Measurements from ENCODE around the gene KSR2. TPM values are rescaled to one million over a fixed set of nuclear protein-coding genes. Genes with fewer than 3 reads are reported as not detected.
"Not testable (repeated sequence)": the region's sequence is repeated elsewhere in the genome, so short reads cannot be mapped to it uniquely, and the experiment has no call there.

Gene KSR2
- total RNA-seq, 2 experiments from 2014 or later: 0.14 to 0.16 TPM

DNA sequence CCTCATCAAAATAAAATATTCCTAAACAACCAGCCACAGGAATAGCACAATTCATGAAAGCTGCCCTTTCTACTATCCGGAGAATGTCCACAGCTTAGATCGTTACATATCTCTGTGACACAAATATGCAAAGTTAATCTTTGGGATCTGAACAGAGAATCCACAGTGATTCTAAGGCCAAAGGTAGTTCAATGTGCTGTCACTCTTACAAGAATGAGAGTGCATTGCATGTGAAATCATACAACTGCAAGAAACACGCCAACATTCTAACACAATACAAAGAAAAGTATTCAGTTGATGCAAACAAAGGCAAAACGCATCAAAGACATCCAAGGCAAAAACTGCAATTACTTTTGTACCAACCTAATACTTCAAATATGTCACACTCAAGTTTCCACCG is 60.4 kb downstream of the KSR2 start:
- no peak overlapping the region for H3K27ac Mint-ChIP-seq

DNA sequence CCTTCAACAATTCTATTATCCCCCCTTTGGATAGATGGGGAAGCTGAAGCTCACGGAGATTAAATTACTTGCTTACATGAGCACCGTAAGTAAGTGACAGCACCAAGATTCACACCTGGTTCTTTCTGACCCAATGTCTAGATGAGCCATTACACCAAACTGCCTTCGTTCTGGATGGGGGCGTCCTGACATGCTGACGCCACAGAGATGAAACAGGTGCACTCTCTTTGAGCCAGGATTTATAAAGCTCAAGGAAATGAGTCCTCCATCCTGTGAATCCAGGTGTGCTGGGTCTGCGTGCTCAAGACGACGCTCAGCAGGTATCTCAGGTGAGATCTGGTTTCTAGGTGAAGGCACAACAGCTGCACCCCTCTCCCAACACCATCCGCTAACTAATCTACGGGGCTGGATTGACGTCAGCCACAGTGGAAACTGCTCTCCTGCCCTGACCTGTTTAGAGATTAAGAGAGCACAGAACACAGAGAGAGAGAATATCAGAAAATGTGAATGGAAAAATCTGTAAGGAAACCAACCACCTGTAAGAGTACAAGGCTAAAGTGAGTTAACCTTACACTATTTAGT is 61.6 kb downstream of the KSR2 start:
- Mint-ChIP-seq H3K27me3 (peaks cover 5% of the 10 kb centered on the region), H3K4me3 (no peak overlapping the region), H3K36me3 (ENCODE audit: low read depth) (no peaks in the 10 kb centered on the region), H3K9me3 (ENCODE audit: low read depth) (peaks cover 8% of the 10 kb centered on the region), H3K27ac (no peak overlapping the region), H3K4me1 (peaks cover 3% of the 10 kb centered on the region)
- intact Hi-C loops (cut with DNase I, micrococcal nuclease): no loop called here
- DNase-seq: no peak
- POLR2A ChIA-PET: no interaction called here
- CTCF ChIA-PET: no interaction called here
- ATAC-seq: peak; percentile 33

More for the DNA sequence above, 60.4 kb downstream of the KSR2 start:
- Mint-ChIP-seq H3K27me3 (peaks cover 5% of the 10 kb centered on the region), H3K4me1 (peaks cover 3% of the 10 kb centered on the region), H3K9me3 (ENCODE audit: low read depth) (peaks cover 8% of the 10 kb centered on the region), H3K4me3 (no peak overlapping the region), H3K36me3 (ENCODE audit: low read depth) (no peaks in the 10 kb centered on the region)
- ChIA-PET POLR2A (no interaction called here), CTCF (no interaction called here)
- ATAC-seq: no peak
- DNase-seq: no peak
- intact Hi-C loops (cut with DNase I, micrococcal nuclease): no loop called here

DNA sequence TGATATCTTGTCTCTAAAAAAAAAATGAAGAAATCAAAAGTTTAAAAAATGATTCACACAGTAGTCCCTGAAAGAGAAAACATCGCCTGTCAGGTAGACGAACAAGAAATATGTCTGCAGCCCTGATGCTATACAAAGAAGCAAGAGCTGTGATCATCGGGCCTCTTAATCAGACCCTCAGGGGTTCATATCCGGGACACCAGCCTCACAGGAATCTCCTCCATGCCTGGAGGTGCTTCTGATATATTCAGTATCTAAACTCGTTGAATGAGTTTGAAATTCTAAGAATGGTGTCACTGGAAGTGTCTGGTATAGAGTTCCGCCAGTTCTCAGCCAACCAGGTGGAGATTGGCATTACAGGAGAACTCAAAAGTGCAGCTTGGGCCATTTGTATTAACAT is 64.7 kb downstream of the KSR2 start:
- H3K36me3 Mint-ChIP-seq (ENCODE audit: low read depth): no peaks in the 10 kb centered on the region
- H3K4me1 Mint-ChIP-seq: peaks cover 3% of the 10 kb centered on the region
- H3K9me3 Mint-ChIP-seq (ENCODE audit: low read depth): peaks cover 5% of the 10 kb centered on the region
- CTCF ChIA-PET: no interaction called here
- DNase-seq (no peak), ATAC-seq (no peak)
- H3K4me3 Mint-ChIP-seq: no peak overlapping the region
- intact Hi-C loops (cut with DNase I, micrococcal nuclease): no loop called here
- H3K27me3 Mint-ChIP-seq: peaks cover 3% of the 10 kb centered on the region
- POLR2A ChIA-PET: no interaction called here
- H3K27ac Mint-ChIP-seq: no peak overlapping the region

DNA sequence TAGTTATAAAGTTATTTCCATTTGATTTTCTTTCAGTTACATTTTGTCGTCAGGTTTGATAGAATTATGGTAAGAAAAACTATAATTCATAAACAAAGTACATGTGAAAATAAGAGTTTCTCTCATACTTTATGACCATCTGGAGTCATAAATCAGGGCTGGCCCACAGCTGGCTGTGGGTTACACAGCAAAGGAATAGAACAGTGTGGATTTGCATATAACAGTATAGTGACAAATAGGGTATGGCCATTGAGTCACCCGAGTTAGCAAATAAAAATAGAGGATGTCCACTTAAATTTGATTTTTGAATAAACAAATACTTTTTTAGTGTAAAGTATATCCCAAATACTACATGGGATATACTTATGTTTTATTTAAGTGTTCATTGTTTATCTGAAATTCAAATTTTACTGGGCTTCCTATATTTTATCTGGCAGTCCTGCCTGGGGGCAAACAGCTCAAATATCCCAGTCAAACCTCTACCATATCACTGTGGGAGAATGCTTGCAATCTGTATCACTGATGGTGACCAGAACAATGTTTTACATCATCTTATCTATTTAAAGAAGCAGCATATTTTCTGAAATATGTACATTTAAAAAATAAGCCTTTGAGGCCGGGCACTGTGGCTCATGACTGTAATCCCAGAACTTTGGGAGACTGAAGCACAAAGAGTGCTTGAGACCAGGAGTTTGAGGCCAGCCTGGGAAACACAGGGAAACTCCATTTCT is 65.5 kb downstream of the KSR2 start:
- peaks cover 5% of the 10 kb centered on the region for H3K9me3 Mint-ChIP-seq (ENCODE audit: low read depth)
- no peak for ATAC-seq
- ChIA-PET CTCF (no interaction called here), POLR2A (no interaction called here)
- DNase-seq: no peak
- peaks cover 3% of the 10 kb centered on the region for H3K27me3 Mint-ChIP-seq
- no peak overlapping the region for H3K27ac Mint-ChIP-seq
- H3K4me1 Mint-ChIP-seq: peaks cover 3% of the 10 kb centered on the region
- H3K4me3 Mint-ChIP-seq: no peak overlapping the region
- intact Hi-C loops (cut with DNase I, micrococcal nuclease): no loop called here
- no peaks in the 10 kb centered on the region for H3K36me3 Mint-ChIP-seq (ENCODE audit: low read depth)

DNA sequence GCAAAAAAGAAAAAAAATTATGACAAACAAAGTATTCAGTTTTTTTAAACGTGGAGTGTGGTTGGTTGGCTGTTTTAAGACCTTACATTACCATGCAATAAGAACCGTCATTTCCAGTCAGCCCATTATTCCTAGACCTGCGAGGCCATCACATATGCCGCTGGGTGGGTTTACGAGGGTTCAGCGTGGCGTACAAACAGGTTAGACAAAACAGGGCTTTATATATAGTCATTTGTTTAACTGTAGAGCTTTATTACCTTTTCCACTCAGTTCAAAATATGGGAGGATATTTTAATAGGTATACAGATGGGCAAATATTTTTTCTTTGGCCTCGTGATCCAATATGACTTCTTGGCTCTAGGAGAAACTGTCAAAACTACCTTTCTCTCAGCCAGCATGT is 67.2 kb downstream of the KSR2 start:
- DNase-seq (no peak), ATAC-seq (no peak)
- ChIA-PET POLR2A (no interaction called here), CTCF (no interaction called here)
- peaks cover 3% of the 10 kb centered on the region for H3K27me3 Mint-ChIP-seq
- no peak overlapping the region for H3K4me3 Mint-ChIP-seq
- peaks cover 5% of the 10 kb centered on the region for H3K9me3 Mint-ChIP-seq (ENCODE audit: low read depth)
- H3K4me1 Mint-ChIP-seq: peaks cover 1% of the 10 kb centered on the region
- H3K36me3 Mint-ChIP-seq (ENCODE audit: low read depth): no peaks in the 10 kb centered on the region
- no peak overlapping the region for H3K27ac Mint-ChIP-seq
- intact Hi-C loops (cut with DNase I, micrococcal nuclease): no loop called here

DNA sequence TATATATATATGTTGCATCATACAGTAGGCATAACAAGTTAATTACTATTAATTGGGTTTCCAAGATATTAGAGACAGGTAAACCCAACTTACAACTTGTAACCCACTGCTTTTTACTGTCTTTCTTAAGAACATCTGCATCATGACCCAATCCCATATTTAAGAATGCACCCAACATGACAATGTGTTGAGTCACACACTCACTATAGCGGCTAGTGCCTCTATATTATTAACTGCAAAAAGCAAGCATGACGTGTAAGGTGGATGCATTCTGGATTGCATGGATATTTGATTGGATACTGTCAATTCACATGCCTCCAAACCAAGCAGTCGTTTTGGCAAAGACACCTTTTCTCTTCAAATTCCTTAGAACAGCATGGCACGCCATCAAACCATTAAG is 68.2 kb downstream of the KSR2 start:
- ChIA-PET CTCF (no interaction called here), POLR2A (no interaction called here)
- peaks cover 3% of the 10 kb centered on the region for H3K27me3 Mint-ChIP-seq
- no peak for DNase-seq
- ATAC-seq: no peak
- no peaks in the 10 kb centered on the region for H3K36me3 Mint-ChIP-seq (ENCODE audit: low read depth)
- H3K9me3 Mint-ChIP-seq (ENCODE audit: low read depth): peaks cover 5% of the 10 kb centered on the region
- H3K4me3 Mint-ChIP-seq: no peak overlapping the region
- intact Hi-C loops (cut with DNase I, micrococcal nuclease): no loop called here
- no peak overlapping the region for H3K27ac Mint-ChIP-seq
- H3K4me1 Mint-ChIP-seq: peaks cover 1% of the 10 kb centered on the region

DNA sequence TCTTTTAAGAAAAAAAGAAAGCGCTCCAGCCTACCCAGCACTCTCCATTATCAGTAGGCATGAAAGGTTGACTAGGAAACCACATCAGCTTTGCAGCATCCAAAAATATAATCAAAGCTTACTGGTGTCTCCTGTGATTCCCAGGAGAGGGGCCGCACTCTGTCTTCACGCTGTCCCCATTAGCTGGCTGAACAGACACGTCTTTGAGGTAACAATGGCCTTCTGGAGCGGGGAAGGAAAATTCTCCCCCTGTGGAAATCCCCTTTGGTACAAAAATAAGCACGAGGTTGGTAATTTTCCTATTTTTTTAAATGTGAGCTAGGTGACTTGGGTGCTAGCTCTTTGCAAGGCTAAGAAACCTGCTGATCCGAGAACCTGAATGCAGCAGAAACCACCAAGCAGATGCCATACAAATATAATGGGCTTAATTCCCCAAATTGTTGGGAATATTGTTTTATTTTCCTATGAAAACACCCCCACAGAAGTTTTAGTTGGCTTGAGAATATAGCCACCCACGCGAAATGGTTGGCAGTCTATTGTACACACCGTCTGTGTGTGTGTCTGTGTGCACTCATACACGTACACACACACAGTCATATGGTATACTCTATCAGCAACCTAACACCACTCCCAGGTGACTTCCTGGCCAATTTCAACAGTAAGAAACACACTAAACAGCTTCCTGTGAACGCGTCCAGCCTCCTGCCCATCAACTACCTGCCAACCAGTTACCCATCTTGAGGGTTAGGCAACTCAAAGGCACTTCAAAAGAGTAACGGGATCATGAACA is 71.2 kb downstream of the KSR2 start:
- no peak overlapping the region for H3K27ac Mint-ChIP-seq
- no peaks in the 10 kb centered on the region for H3K36me3 Mint-ChIP-seq (ENCODE audit: low read depth)
- no peak for DNase-seq
- ATAC-seq: peak; percentile 77
- intact Hi-C loops (cut with DNase I, micrococcal nuclease): no loop called here
- peaks cover 1% of the 10 kb centered on the region for H3K4me1 Mint-ChIP-seq
- ChIA-PET POLR2A (no interaction called here), CTCF (interaction anchor here (0.7 to 1.0 kb wide), 2 partner anchors 20 to 22 kb away, joined by 3 to 4 read pairs; no protein-coding TSS in a partner anchor)
- peaks cover 5% of the 10 kb centered on the region for H3K9me3 Mint-ChIP-seq (ENCODE audit: low read depth)
- H3K27me3 Mint-ChIP-seq: peaks cover 2% of the 10 kb centered on the region
- no peak overlapping the region for H3K4me3 Mint-ChIP-seq

DNA sequence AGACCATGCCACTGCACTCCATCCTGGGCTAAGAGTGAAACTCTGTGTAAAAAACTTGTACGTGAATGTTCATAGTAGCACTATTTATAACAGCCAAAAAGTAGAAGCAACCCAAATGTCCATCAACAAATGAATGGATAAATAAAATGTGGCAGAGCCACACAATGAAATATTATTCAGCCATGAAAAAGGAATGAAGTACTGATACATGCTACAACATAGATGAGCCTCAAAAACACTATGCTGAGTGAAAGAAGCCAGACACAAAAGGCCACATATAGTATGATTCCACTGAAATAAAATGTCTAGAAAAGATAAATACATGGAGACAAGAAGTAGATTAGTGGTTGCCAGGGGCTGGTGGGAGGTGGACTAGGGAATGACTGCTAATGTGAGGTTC is 72.8 kb downstream of the KSR2 start:
- Mint-ChIP-seq H3K4me1 (peaks cover 1% of the 10 kb centered on the region), H3K36me3 (ENCODE audit: low read depth) (no peaks in the 10 kb centered on the region), H3K4me3 (no peak overlapping the region), H3K9me3 (ENCODE audit: low read depth) (peaks cover 5% of the 10 kb centered on the region), H3K27ac (no peak overlapping the region), H3K27me3 (peaks cover 2% of the 10 kb centered on the region)
- ATAC-seq: no peak
- POLR2A ChIA-PET: no interaction called here
- DNase-seq: no peak
- CTCF ChIA-PET: no interaction called here
- intact Hi-C loops (cut with DNase I, micrococcal nuclease): no loop called here

DNA sequence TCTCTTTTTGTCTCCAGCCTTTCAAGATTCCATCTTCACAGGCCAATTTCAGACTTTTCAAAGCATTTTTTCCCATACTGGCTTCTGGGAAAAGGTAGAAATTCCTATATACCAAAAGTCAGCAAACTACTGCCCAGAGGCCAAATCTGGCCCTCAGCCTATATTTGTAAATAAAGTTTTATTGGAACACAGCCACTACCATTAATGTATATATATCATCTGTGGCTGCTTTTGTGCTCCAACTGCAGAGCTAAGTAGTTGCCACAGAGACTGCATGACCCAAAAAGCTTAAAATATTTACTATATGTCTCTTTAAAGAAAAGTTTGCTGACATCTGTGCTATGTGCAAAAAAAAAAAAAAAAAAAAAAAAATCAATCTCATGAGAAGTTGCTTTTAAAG is 76.3 kb downstream of the KSR2 start:
- H3K27me3 Mint-ChIP-seq: peaks cover 12% of the 10 kb centered on the region
- peaks cover 4% of the 10 kb centered on the region for H3K4me1 Mint-ChIP-seq
- intact Hi-C loops (cut with DNase I, micrococcal nuclease): no loop called here
- H3K36me3 Mint-ChIP-seq (ENCODE audit: low read depth): no peaks in the 10 kb centered on the region
- no peaks in the 10 kb centered on the region for H3K9me3 Mint-ChIP-seq (ENCODE audit: low read depth)
- DNase-seq (no peak), ATAC-seq (no peak)
- POLR2A ChIA-PET: no interaction called here
- no peak overlapping the region for H3K27ac Mint-ChIP-seq
- H3K4me3 Mint-ChIP-seq: no peak overlapping the region
- CTCF ChIA-PET: interaction anchor here (1.0 kb wide), 1 partner anchor 17 kb away, joined by 5 read pairs; no protein-coding TSS in a partner anchor

DNA sequence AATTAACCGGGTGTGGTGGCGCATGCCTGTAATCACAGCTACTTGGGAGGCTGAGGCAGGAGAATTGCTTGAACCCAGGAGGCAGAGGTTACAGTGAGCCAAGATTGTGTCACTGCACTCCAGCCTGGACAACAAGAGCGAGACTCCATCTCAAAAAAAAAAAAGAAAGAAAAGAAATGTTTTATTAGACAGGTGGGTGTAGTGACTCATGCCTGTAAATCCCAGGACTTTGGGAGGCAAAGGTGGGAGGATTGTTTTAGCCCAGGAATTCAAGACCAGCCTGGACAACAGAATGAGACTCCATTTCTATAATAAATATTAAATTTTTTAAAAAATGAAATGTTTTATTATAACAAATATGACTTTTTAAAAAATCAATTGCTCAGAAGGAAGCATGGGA is 77.5 kb downstream of the KSR2 start:
- H3K9me3 Mint-ChIP-seq (ENCODE audit: low read depth); DNase-seq; H3K27ac Mint-ChIP-seq; H3K4me3 Mint-ChIP-seq; ATAC-seq; H3K4me1 Mint-ChIP-seq; H3K36me3 Mint-ChIP-seq (ENCODE audit: low read depth); intact Hi-C loops (cut with DNase I, micrococcal nuclease); POLR2A ChIA-PET; CTCF ChIA-PET: not testable (repeated sequence)
- H3K27me3 Mint-ChIP-seq: peaks cover 12% of the 10 kb centered on the region

DNA sequence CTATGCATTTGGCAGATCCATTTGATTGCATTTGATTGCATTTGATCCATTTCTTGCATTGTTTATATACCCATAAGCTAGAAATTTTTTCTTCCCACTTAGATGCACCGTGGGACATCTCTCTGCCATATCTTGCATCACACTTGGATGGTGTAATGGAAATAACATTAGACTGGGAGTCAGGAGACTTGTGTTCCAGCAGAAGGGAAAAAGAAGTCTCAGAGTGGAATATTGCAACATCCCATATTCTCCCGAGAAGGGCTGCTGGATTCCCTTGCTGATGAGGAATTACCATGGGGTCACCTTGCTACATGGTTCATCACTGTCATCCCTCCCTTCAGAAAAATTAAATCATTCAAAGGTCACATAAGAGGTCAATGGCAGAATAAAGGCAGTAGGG is 78.1 kb downstream of the KSR2 start:
- peaks cover 2% of the 10 kb centered on the region for H3K4me1 Mint-ChIP-seq
- peaks cover 12% of the 10 kb centered on the region for H3K27me3 Mint-ChIP-seq
- no peak overlapping the region for H3K4me3 Mint-ChIP-seq
- no peaks in the 10 kb centered on the region for H3K36me3 Mint-ChIP-seq (ENCODE audit: low read depth)
- ChIA-PET CTCF (interaction anchor here (0.7 to 0.9 kb wide), 2 partner anchors 33 to 228 kb away, joined by 3 to 4 read pairs; no protein-coding TSS in a partner anchor), POLR2A (no interaction called here)
- H3K9me3 Mint-ChIP-seq (ENCODE audit: low read depth): no peaks in the 10 kb centered on the region
- ATAC-seq: no peak
- H3K27ac Mint-ChIP-seq: no peak overlapping the region
- no peak for DNase-seq
- intact Hi-C loops (cut with DNase I, micrococcal nuclease): no loop called here

DNA sequence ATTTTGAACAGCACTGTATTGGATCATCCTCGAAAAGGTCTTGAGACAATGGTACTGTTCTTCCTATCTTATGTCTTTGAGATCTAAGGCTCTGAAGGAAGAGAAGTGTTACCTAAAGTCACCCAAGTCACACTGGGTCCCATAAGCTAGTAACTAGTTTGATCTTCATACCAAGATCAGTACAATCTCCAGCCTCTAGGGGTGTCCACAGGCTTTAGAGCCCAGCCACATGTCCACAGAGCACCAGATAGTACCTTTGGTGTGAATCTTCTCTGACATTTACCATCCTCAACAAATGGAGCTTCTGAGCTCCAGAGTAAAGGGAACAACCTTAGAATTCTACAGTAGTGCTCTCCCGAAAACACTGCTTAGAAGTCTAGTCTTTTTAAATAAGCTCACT is 78.7 kb downstream of the KSR2 start:
- CTCF ChIA-PET: interaction anchor here (0.7 to 1.4 kb wide), 4 partner anchors 15 to 228 kb away, joined by 3 to 4 read pairs (median 3); no protein-coding TSS in a partner anchor
- peaks cover 12% of the 10 kb centered on the region for H3K27me3 Mint-ChIP-seq
- DNase-seq: no peak
- H3K36me3 Mint-ChIP-seq (ENCODE audit: low read depth): no peaks in the 10 kb centered on the region
- no peaks in the 10 kb centered on the region for H3K9me3 Mint-ChIP-seq (ENCODE audit: low read depth)
- POLR2A ChIA-PET: no interaction called here
- ATAC-seq: no peak
- intact Hi-C loops (cut with DNase I, micrococcal nuclease): no loop called here
- H3K4me3 Mint-ChIP-seq: no peak overlapping the region
- no peak overlapping the region for H3K27ac Mint-ChIP-seq
- peaks cover 2% of the 10 kb centered on the region for H3K4me1 Mint-ChIP-seq
